Fibroblast of lung (primary cell): Measurements from ENCODE around the gene USP12. TPM values are rescaled to one million over a fixed set of nuclear protein-coding genes. Genes with fewer than 3 reads are reported as not detected.

Experiments
- DNase-seq, 2 donors: peaks; one replicate each; pipeline versions ENCODE4 v3.0.0 to v3.0.0-alpha.2; 2010; ENCODE audit warnings: low read depth in 2 of 2
- H2AFZ ChIP-seq: 2 replicates; pipeline ENCODE4 v1.5.1; 2012; ENCODE audit warnings: low read length, control low read depth, inconsistent platforms
- H3K27ac ChIP-seq: 2 replicates; pipeline ENCODE4 v1.5.1; 2011; ENCODE audit warnings: low read length, control low read depth; ENCODE audit not compliant: insufficient read depth
- H3K27me3 ChIP-seq: 2 replicates; pipeline ENCODE4 v1.5.1; 2011; ENCODE audit warnings: mild to moderate bottlenecking, low read length; ENCODE audit not compliant: control insufficient read depth, insufficient read depth
- H3K36me3 ChIP-seq: 2 replicates; pipeline ENCODE4 v1.5.1; 2011; ENCODE audit warnings: low read length; ENCODE audit not compliant: control insufficient read depth, insufficient read depth
- H3K4me1 ChIP-seq: 2 replicates; pipeline ENCODE4 v1.5.1; 2011; ENCODE audit warnings: low read length; ENCODE audit not compliant: control insufficient read depth, insufficient read depth; ENCODE audit errors: extremely low read depth
- H3K4me2 ChIP-seq: 2 replicates; pipeline ENCODE4 v1.5.1; 2011; ENCODE audit warnings: low read length, control low read depth; ENCODE audit not compliant: insufficient read depth; ENCODE audit errors: extremely low read depth
- H3K4me3 ChIP-seq, 4 experiments: fragments of 200-600 bp in 1 of 4; sonication (generic) in 1 of 4; replicated peaks in 1 of 4; 2 replicates each; pipeline ENCODE4 v1.5.1; 2011 to 2016; ENCODE audit warnings: low read length in 4 of 4, low read depth in 3 of 4, mild to moderate bottlenecking in 3 of 4, control low read depth in 2 of 4, inconsistent platforms in 1 of 4, mixed read lengths in 1 of 4; ENCODE audit not compliant: insufficient read depth in 1 of 4; ENCODE audit errors: control extremely low read depth in 1 of 4
- H3K79me2 ChIP-seq: 2 replicates; pipeline ENCODE4 v1.5.1; 2012; ENCODE audit warnings: mild to moderate bottlenecking, low read length, inconsistent platforms; ENCODE audit not compliant: control insufficient read depth, insufficient read depth
- H3K9ac ChIP-seq: 2 replicates; pipeline ENCODE4 v1.5.1; 2011; ENCODE audit warnings: mild to moderate bottlenecking, low read length, control low read depth; ENCODE audit not compliant: insufficient read depth
- H3K9me3 ChIP-seq: 2 replicates; pipeline ENCODE4 v1.5.1; 2012; ENCODE audit warnings: low read depth, low read length; ENCODE audit not compliant: control insufficient read depth, insufficient read depth
- H4K20me1 ChIP-seq: 2 replicates; pipeline ENCODE4 v1.5.1; 2011; ENCODE audit warnings: low read length; ENCODE audit not compliant: control insufficient read depth, insufficient read depth; ENCODE audit errors: extremely low read depth
- CTCF ChIP-seq, 2 donors: IDR thresholded peaks in 1 of 2; conservative IDR thresholded peaks in 1 of 2; 1 replicate in 1 of 2; 2 replicates in 1 of 2; pipeline ENCODE4 v1.5.1; 2011 to 2012; ENCODE audit warnings: low read length in 2 of 2, control low read depth in 1 of 2, inconsistent platforms in 1 of 2, low read depth in 1 of 2, mild to moderate bottlenecking in 1 of 2
- EZH2 ChIP-seq: IDR thresholded peaks from 2 replicates; pipeline ENCODE4 v1.5.1; 2012; ENCODE audit warnings: low read length, control low read depth, mild to moderate bottlenecking; ENCODE audit errors: missing control alignments
- polyA plus RNA-seq, 2 donors: library from polyadenylated mRNA; depleted of rRNA in 1 of 2; stranded (reverse) in 1 of 2; unstranded in 1 of 2; fragments of >200 nt; gene quantifications; 2 replicates each; pipeline ENCODE4 v1.2.1, GENCODE V29; 2011 to 2012; ENCODE audit warnings: missing spikeins in 1 of 2
- total RNA-seq: library from RNA; depleted of rRNA; stranded (reverse); fragments of >200 nt; gene quantifications from 2 replicates; pipeline ENCODE4 v1.2.1, GENCODE V29; 2014

The USP12 gene
- total and polyA plus RNA-seq, 2 donors (not counting 1 experiment from before 2014, with no cell fraction given), result 17.3 to 36.3 TPM

GRCh38 chr13:27194895-27195764 is 23.5 kb upstream of the USP12 start:
- TF ChIP-seq CTCF (conservative IDR thresholded peaks at IDR 0.05 in 1 of 2, IDR thresholded peaks at IDR 0.05 in 1 of 2; ENCODE audit: low read depth in 1 of 2, low read length in 2 of 2) (no peak), EZH2 (no peak)
- Histone ChIP-seq H3K36me3 (no peaks in the 10 kb centered on the region), H3K4me3 (no peak overlapping the region), H4K20me1 (no peaks in the 10 kb centered on the region), H3K4me2 (peak overlapping the region; percentile 75), H3K9me3 (no peaks in the 10 kb centered on the region), H3K27ac (peak overlapping the region; percentile 5), H2AFZ (no peak overlapping the region), H3K4me1 (peaks cover 8% of the 10 kb centered on the region), H3K9ac (no peak overlapping the region), H3K27me3 (no peaks in the 10 kb centered on the region), H3K79me2 (no peaks in the 10 kb centered on the region)
- DNase-seq, result peak; percentile 83 to 96

GRCh38 chr13:27194209-27194608 is 22.6 kb upstream of the USP12 start:
- no peak for TF ChIP-seq EZH2
- TF ChIP-seq CTCF (conservative IDR thresholded peaks at IDR 0.05 in 1 of 2, IDR thresholded peaks at IDR 0.05 in 1 of 2; ENCODE audit: low read depth in 1 of 2, low read length in 2 of 2), result no peak
- H3K9ac ChIP-seq, result no peak overlapping the region
- H3K27me3 ChIP-seq, result no peaks in the 10 kb centered on the region
- H3K4me3 ChIP-seq, result no peak overlapping the region
- DNase-seq, result peak in 1 of 2 donors; percentile 11
- no peaks in the 10 kb centered on the region for H3K9me3 ChIP-seq
- no peak overlapping the region for H2AFZ ChIP-seq
- no peaks in the 10 kb centered on the region for H3K79me2 ChIP-seq
- peaks cover 8% of the 10 kb centered on the region for H3K4me1 ChIP-seq
- H3K36me3 ChIP-seq, result no peaks in the 10 kb centered on the region
- H4K20me1 ChIP-seq, result no peaks in the 10 kb centered on the region
- H3K27ac ChIP-seq, result no peak overlapping the region
- no peak overlapping the region for H3K4me2 ChIP-seq

- H3K36me3 ChIP-seq, result no peaks in the 10 kb centered on the region
- H2AFZ ChIP-seq, result no peak overlapping the region
- no peak overlapping the region for H3K4me2 ChIP-seq
- TF ChIP-seq EZH2 (no peak), CTCF (conservative IDR thresholded peaks at IDR 0.05 in 1 of 2, IDR thresholded peaks at IDR 0.05 in 1 of 2; ENCODE audit: low read depth in 1 of 2, low read length in 2 of 2) (no peak)
- H3K27me3 ChIP-seq, result no peaks in the 10 kb centered on the region
- H3K9me3 ChIP-seq, result no peaks in the 10 kb centered on the region
- peaks cover 8% of the 10 kb centered on the region for H3K4me1 ChIP-seq
- H3K27ac ChIP-seq, result no peak overlapping the region
- H3K4me3 ChIP-seq, result no peak overlapping the region
- DNase-seq, result no peak
- H3K79me2 ChIP-seq, result no peaks in the 10 kb centered on the region
- no peaks in the 10 kb centered on the region for H4K20me1 ChIP-seq
- H3K9ac ChIP-seq, result no peak overlapping the region
Measured at GRCh38 chr13:27193496-27193895, 21.9 kb upstream of the USP12 start.
